Measurements from ENCODE around the gene PNPLA5.
"Not testable (repeated sequence)": the region's sequence is repeated elsewhere in the genome, so short reads cannot be mapped to it uniquely, and the experiment has no call there.

PNPLA5 gene

DNA sequence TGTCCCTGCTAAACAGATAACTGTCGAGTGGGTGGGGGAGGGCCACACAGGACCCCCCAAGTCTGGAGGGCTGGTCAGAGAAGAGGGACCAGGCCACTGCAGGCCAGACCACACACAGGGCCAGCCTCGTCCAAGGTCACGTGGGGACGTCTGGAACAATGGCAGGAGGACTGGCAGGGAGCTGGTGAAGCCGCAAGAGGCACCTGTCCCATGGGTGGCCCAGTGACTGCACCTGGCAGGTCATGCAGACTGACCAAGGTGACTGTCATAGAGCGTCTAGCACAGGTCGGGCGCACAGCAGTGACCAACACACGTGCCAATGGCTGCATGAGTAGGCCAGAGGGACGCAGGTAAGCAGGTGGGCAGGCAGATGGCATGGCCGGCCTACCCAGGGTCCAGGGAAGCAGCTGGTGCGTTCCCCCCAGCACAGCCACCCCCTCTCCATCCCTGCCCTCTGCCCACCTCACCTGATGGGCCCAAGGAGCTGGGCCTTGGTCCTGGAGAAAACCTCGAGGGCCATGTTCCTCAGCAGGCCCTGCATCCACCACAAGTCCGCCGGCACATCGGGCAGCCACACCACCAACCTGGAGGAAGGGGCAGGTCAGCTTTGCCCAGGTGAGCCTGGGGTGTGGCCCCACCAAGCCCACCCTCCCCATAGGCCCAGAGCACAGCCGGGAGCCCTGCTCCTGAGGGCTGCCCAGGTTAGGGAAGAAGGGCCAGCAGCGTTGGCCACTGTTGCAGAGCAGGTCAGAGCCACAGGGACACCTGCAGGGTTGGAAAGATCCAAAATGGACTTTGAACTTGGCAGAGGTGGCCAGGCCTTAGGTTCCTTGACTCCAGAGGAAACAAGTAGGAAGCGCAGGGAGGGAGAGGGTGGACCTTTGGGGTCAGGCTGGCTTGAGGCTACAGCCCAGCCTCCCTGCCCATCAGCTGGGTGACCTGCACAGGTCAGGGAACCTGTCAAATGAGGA is 10.4 kb downstream of the PNPLA5 start:
- no peak for DNase-seq (ENCODE audit: low read depth)

DNA sequence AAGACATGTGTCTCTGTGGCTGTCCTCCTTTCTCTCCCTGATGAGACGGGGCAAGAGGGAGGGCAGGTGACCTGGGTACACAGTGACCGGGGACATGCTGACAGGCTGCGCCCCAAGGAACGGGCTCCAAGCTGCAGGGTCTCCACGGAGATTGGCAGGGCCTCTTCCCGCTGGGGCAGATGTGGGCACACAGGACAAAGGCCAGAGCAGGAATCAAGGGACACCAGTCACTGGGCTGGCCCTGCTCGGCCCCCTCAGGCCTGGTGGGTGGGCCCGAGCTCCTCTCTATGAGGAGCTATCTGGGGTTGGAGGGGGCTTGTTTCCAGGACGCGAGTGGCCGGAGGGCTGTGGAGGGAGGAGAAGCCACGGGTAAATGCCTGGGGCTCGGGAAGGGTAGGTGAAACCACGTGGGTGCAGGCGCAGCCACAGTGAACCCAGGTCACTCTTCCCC is 11.2 kb downstream of the PNPLA5 start:
- DNase-seq (ENCODE audit: low read depth) = no peak

DNA sequence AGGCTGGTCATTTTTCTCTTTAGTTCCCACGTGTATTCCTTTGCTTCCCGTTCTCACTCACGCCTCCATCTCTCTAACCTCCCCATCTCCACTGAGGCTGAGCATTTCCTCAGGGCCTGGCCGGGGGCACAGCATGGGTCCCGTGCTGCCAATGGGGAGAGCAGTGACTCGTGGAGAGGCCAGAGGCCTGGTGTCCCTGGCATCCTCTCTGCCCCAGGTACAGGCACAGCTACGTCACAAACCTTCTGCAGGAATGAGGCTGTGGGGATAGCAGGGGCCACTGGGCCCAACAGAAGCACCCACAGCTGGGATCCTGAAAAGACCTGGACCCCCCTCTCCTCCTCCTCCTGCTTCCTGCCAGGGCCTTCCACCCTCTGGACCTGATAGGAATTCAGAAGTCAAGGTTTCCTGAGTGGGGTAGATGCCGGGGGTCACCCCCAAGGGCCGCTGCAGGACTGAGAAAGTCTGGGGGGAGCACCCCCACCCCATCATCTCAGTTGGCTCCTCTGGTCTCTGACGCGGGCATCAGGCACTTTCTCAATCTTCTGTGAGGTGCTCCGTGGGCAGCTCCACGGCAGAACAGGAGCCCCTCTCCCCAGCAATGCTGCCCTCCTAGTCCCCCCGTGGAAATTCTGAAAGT is 11.8 kb downstream of the PNPLA5 start:
- no peak for DNase-seq (ENCODE audit: low read depth)

DNA sequence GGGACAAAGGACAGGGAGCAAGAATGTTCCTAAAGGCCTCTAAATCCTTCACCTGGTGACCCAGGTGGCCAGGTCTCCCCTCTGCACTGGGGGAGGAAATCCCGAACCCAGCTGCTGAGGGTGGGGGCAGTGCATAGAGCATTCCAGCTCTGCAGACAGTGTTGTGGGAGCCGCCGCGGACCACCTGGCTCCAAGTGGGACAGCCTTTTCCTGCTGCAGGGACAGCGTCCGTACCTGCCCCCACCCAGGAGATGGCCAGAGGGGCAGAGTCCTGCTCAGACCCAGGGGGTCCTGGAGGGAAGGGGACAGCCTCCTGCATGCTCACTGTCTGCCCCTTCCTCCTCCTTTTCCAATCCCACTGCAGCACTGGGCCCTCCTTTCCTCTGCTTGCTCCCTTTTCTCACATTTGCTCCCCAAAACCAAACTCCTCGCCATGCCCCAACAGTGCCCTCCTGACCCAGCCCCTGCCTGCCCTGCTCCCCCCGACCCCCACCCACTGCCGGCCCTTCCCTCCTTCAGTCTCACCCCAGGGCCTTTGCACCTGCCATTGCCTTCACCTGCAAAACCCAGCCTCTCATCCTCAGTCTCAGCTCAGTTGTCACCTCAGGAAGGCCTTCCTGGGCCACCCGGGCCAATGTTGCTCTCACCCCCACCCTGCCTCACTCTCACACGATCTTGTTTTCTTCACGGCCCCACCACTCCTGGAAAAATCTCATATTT is 12.8 kb downstream of the PNPLA5 start:
- DNase-seq (ENCODE audit: low read depth) = no peak

DNA sequence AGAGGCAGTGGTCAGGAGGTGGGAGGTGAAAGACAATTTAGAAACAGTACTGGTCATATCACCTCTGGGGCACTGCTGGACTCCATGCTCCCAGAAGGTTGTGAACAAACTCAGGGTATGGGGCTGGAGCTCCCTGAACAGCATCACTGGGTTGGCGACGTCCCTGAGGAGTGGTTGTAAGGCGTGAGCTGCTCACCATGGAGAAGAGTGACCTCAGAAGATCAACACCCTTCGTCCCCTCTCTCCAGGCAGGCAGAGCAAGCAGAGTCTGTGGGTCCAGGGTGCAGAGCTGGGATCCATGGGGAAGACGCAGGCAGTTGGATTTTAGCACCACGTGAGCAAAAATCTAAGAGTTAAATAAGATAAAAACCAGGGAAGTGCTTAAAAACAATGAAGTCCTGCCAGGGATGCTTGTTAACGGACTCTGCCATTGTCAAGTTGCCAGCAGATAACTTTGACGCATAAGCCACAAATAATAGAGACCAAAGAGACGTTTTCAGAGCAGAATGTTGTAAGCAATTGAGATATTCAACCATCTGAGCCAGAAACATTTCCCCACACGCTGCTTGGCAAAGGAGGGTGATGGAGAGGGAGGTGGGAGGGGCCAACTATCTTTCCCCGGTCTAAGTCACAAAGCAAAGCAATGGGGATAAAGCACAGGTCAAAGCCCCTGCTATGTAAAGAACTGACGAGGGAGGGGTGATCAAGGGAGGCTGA is 13.6 kb downstream of the PNPLA5 start:
- no peak for DNase-seq (ENCODE audit: low read depth)

DNA sequence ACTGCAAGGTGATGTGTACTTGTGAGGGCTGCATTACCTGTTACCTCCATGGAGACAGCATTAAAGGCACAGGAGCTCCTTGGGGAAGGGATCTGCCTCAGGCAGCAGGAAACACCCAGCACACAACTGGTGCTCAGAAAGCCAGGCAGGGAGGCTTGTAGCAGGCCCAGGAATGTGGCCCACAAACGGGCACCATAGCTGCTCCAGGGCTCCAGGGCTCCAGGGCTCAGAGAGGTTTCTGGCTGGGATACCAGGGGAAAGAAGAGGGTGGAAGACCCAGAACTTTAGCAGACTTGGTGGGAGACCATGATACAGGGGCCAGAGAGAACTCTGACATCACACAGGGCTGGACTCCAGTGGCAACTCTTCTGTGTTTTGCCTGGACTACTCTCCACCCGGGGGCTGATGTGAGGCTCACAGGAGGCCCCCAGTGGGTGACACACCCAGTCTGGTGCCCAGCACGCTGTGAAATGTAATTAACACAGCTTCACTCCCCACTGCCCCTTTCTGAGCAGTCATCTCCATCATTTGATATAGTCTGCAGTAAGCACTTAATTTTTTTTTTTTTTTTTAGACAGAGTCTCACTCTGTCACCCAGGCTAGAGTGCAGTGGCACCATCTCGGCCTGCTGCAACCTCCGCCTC is 14.8 kb downstream of the PNPLA5 start:
- DNase-seq (ENCODE audit: low read depth) = no peak

DNA sequence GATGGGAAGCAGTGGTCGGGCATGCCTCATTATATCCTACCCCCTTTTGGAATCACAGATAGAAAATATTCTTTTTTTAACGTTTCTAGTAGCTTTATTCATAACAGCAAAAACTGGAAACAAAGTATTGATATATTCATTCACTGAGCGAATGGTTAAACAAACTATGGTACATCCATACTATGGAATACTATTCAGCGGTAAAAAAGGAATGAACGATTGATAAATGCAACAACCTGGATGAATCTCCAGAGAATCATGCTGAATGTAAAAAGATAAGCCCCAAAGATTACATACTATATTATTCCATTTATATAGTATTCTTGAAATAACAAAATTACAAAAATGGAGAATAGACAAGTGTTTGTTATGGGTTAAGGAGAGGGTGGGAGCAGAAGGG is 22.0 kb downstream of the PNPLA5 start:
- DNase-seq (ENCODE audit: low read depth) = no peak

DNA sequence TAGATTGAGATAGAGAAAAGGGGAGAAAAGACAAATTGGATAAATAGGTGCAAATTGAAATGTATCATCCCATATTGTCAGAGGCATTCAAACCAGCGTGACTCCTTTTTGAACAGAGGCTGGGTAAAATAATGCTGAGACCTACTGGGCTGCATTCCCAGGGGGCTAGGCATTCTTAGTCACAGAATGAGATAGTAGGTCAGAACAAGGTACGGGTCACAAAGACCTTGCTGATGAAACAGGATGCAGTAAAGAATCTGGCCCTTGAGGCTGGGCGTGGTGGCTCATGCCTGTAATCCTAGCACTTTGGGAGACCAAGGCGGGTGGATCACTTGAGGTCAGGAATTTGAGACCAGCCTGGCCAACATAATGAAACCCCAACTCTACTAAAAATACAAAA is 22.8 kb downstream of the PNPLA5 start:
- DNase-seq (ENCODE audit: low read depth) = not testable (repeated sequence)

DNA sequence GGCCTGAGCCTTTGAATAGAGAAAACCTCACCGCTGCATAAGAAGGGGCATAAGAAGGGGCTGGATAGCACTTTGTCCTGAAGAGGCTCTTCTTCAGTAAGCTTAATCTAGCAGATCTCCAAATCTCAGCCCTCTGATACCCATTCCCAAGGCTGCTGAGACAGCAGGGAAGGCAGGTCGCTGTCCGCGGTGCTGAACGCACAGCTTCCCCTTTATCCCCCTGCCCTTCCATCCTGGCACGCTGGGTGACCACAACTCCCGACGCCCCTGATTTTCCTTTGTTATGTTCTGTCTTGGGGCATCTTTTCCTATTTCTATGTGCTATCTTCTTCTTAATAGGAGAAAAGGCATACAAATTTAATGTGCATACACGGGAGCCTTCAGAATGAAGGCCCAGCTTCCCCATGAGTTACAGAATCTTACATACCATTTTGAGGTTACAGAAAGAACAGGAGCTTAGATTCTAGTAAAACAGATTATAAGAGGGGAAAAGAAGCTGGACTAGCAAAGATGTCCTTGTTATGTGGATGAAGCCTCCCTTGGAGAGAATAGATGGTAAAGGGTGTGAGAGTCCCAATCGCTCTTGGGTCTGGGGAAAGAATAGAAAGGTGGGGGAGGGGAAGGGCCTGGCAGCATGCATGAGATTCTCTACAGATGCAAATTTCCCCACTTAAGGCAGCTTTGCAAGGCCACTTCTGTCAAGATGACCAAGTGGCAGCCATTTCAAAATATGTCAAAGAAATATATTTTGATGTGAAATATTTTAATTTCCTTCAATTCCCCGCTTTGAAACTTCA is 23.8 kb downstream of the PNPLA5 start:
- DNase-seq (ENCODE audit: low read depth) = no peak

DNA sequence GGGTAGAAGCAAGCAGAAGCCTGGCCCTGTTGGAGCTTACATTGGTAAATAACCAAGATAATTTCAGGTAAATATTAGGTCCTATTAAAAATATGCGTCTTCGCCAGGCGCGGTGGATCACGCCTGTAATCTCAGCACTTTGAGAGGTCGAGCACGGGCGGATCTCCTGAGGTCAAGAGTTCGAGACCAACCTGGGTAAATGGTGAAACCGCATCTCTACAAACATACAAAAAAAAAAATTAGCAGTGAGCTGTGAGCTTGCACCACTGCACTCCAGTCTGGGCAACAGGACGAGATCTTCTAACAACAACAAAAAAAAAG is 29.0 kb downstream of the PNPLA5 start:
- DNase-seq (ENCODE audit: low read depth) = no peak

DNA sequence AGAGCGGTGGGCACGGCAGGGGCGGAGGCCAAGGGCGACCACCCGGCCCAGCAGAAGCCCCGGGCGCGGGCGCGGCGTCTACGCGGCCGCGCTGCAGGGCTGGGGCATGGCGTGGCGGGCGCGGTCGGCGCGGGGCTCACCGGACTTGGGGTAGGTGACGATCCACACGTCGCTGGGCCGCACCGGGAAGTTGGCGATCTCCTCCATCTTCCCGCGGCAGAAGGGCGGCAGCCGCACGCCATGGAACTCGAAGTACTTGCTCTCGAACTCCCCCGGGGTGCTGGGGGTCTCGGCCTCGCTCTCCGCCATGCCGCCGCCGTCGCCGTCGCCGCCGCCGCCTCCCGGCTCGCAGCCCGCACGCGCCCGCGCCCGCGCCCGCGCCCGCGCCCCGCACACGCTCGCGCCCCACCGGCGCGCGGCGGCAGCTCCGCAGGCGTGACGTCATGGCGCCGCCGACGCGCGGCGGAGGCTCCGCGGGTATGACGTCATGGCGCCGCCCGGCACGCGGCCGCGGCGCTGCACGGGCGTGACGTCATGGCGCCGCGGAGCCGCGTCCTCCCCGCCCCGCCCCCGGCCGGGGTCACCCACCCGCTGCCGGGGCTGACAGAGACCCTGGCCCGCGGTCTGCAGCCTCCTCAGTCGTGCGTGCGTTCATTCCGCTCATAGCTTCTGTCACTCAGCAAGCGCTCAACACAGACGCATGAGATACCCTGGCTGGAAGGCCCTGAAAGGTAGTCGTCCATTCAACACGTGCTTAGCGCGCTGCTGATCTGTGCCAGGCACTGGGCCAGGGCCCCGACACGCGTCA is 29.5 kb downstream of the PNPLA5 start, which contains the start of gene SULT4A1:
SULT4A1 (minus strand) TSS at position 440 of the 808 bp plus-strand sequence; CDS start at position 309, 131 bp downstream.
- DNase-seq (ENCODE audit: low read depth) = no peak

DNA sequence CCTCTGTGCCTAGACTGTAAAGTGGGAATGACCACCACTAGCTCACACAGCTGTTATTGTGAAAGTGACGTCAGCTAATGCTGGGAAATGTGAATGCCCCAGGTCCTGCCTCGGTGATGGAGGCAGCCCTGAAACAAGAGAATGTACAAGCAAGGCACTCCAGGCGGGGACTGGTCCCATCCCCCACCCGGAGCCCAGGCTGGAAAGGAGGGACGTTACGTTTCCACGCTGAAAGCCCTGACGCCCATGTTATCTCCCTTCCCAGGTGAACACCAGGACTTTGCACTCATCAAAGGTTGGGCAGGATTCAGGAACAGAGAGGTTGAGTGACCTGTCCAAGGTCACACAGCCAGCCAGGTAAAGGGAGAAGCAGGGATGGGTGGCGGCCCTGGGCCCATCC is 30.3 kb downstream of the PNPLA5 start:
- no peak for DNase-seq (ENCODE audit: low read depth)

DNA sequence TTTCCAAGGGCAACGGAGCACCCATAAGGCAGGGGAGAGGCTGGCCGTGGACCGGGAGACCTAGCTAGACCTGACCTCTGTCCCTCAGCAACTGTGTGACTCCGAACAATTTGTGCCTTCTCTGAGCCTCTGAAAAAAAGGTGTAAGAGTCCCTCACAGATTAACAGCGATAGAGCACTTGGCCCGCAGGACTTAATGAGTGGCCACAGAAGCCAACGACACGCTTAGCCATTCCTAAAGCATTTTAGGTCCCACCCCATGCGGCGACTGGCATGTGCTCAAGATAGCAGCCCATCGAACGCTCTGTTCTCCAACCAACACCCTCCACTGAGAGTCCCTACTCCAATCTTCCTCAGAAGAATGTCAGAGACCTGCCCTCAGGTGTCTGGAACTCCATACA is 31.0 kb downstream of the PNPLA5 start:
- DNase-seq (ENCODE audit: low read depth) = no peak

DNA sequence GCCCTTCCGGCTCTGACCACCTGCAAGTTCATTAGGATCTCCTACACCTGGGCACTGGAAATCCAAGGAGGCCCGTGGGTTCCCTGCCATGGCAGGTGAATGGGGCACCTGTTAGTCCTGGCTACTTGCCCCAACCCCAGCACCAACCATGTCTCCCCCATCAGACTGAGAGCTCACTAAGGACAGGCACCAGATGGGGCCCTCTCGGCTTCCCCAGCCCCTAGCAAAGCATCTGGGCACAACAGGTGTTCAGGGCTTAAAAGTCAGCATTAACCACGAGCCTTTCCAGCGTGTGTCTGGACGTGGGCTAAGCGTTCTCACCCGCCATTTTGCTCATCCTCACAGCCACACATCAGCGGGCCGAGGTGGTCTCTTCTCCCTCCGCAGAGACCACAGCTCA is 31.7 kb downstream of the PNPLA5 start:
- no peak for DNase-seq (ENCODE audit: low read depth)

DNA sequence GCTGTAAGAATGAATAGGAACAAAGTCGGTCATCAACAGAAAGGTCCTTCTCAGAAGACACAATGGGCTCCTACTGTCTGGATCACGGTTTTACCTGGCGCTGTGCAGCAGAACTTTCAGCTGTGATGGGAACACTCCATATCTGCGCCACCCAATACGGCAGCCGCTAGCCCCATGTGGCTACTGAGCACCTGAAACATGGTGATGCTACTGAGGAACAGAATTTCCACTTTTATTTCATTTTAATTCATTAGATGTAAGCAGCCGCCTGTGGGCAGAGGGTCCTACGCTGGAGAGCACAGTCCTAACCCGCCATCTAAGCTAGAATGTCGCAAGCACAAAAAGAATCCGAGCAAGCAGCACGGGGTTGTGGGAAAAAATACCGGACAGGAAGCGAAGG is 32.2 kb downstream of the PNPLA5 start:
- no peak for DNase-seq (ENCODE audit: low read depth)

DNA sequence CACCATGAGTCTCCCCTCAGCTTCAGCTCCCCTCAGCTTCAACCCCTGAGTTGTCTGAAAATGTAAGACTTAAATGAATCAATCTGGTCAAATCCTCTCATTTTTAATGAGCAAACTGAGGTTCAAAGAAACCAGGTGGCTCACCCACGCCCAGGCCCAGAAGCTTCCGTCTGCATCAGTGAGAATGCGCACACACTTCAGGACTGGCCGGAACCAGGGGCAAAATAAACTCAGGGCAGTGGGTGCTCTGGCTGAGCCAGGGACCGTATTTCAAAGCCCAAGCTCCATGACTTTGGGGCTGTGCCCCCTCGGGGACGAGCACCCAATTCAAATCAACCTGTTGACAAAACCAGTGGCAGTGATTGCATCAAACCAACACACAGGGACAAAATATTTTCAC is 32.6 kb downstream of the PNPLA5 start:
- DNase-seq (ENCODE audit: low read depth) = no peak

DNA sequence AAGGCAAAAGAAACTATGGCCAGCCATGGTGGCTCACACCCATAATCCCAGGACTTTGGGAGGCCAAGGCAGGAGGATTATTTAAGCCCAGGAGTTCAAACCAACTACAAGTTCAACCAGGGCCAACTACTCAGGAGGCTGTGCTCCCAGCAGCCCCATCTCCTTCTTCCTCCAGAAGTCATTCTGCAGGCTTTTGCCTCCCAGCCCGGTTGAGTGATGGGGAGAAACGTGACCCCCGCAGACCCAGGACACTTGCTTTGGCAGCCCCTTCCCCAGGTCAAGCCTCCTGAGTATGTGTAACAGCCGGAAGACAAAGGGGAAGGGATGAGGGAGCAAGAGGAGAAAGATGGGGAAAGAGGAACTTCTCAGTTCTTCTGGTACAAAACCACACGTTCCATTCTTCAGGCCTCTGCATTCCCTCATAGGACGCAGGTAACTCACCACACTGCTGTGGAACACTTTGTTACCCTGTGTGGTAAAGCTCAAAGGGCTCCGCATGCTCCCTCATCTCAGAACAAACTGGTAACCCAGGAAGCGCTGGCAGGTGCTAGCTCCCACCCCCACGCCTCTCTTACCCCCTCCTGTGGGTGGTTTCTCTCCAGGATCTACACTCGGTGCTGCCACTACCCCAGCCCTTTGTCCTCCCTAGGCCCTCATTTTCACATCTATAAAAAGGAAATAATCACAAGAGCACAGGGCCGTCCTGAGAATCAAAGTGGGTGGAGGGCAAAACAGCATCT is 33.5 kb downstream of the PNPLA5 start:
- DNase-seq (ENCODE audit: low read depth) = no peak

DNA sequence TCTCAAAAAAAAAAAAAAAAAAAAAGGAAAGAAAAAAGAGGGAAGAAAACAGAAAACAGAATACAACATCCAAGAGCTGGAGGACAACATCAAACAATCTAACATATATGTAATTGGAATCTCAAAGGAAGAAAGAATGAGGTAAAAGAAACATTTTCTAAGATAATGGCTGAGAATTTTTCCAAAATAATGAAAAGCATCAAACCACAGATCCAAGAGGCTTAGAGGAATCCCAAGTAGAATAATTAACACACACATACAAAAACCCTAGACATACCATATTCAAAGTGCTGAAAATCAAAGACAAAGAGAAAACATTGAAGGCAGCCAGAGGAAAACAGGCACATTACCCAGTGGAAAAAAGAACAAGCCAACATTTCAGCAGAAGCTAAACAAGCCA is 34.4 kb downstream of the PNPLA5 start:
- DNase-seq (ENCODE audit: low read depth) = no peak

DNA sequence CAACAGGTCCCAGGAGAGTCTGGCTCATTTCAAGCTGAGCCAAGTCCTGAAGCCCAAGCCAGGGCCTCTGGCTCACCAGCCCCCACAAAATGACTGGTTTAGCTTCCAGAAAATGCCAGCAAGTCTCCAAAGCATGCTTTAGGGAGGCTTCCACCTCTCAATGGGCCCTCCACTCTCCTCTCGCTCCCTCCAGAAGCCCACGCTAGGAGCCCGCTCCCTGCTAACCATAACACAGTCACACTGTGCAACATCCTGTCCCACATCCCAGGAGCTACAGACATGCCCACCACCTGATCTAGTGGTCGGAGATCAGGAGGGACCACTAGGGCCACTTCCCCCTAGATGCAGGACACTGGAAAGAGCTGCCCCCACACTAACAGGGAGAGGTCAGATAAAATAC is 36.4 kb downstream of the PNPLA5 start:
- no peak for DNase-seq (ENCODE audit: low read depth)

All from stimulated activated CD8-positive, alpha-beta memory T cell treated with anti-CD3 and anti-CD28 coated beads, Interleukin-12 subunit alpha, Interleukin-12 subunit beta, amount 100 ng/mL, for 1 hour (primary cell).